Measurements from ENCODE around the gene CMSS1. TPM values are rescaled to one million over a fixed set of nuclear protein-coding genes. Genes with fewer than 3 reads are reported as not detected.

Gene CMSS1
- total RNA-seq, 1 experiment from 2014 or later: 93.8 TPM

- no peaks in the 10 kb centered on the region for H3K4me1 ChIP-seq
- no peaks in the 10 kb centered on the region for H3K9me3 ChIP-seq (replicated peaks)
- no peak overlapping the region for H3K27ac ChIP-seq
- no peaks in the 10 kb centered on the region for H3K27me3 ChIP-seq
- no peaks in the 10 kb centered on the region for H3K36me3 ChIP-seq
- no peak for DNase-seq
- H3K4me3 ChIP-seq: no peak overlapping the region
Measured at GRCh38 chr3:99961756-99962515, 144.3 kb downstream of the CMSS1 start.

- H3K27ac ChIP-seq: no peak overlapping the region
Measured at GRCh38 chr3:99962703-99963102, 145.0 kb downstream of the CMSS1 start.

GRCh38 chr3:99965077-99965476, 147.4 kb downstream of the CMSS1 start:
- no peaks in the 10 kb centered on the region for H3K36me3 ChIP-seq
- H3K27ac ChIP-seq: no peak overlapping the region
- DNase-seq: no peak
- no peaks in the 10 kb centered on the region for H3K27me3 ChIP-seq
- no peaks in the 10 kb centered on the region for H3K4me1 ChIP-seq
- no peak overlapping the region for H3K4me3 ChIP-seq
- no peaks in the 10 kb centered on the region for H3K9me3 ChIP-seq (replicated peaks)

More at GRCh38 chr3:99962703-99963102, 145.0 kb downstream of the CMSS1 start:
- Histone ChIP-seq H3K4me1 (no peaks in the 10 kb centered on the region), H3K4me3 (no peak overlapping the region), H3K27me3 (no peaks in the 10 kb centered on the region), H3K36me3 (no peaks in the 10 kb centered on the region), H3K9me3 (replicated peaks) (no peaks in the 10 kb centered on the region)
- DNase-seq: no peak

GRCh38 chr3:99965681-99966408, 148.2 kb downstream of the CMSS1 start:
- H3K4me1 ChIP-seq: no peaks in the 10 kb centered on the region
- no peak for DNase-seq
- no peaks in the 10 kb centered on the region for H3K9me3 ChIP-seq (replicated peaks)
- H3K27me3 ChIP-seq: no peaks in the 10 kb centered on the region
- H3K36me3 ChIP-seq: no peaks in the 10 kb centered on the region
- no peak overlapping the region for H3K4me3 ChIP-seq
- H3K27ac ChIP-seq: no peak overlapping the region

GRCh38 chr3:99966662-99967416, 149.2 kb downstream of the CMSS1 start:
- H3K27ac ChIP-seq: no peak overlapping the region
- DNase-seq: no peak
- H3K27me3 ChIP-seq: no peaks in the 10 kb centered on the region
- no peaks in the 10 kb centered on the region for H3K36me3 ChIP-seq
- H3K4me3 ChIP-seq: no peak overlapping the region
- H3K4me1 ChIP-seq: peaks cover 2% of the 10 kb centered on the region; the same call in 1 of the 2 replicates
- H3K9me3 ChIP-seq (replicated peaks): no peaks in the 10 kb centered on the region

GRCh38 chr3:99967796-99968195, 150.1 kb downstream of the CMSS1 start:
- Histone ChIP-seq H3K27ac (no peak overlapping the region), H3K9me3 (replicated peaks) (no peaks in the 10 kb centered on the region)
- no peak for DNase-seq

GRCh38 chr3:99969136-99969535, 151.5 kb downstream of the CMSS1 start:
- Histone ChIP-seq H3K36me3 (no peaks in the 10 kb centered on the region), H3K27ac (no peak overlapping the region), H3K4me3 (no peak overlapping the region), H3K4me1 (peaks cover 15% of the 10 kb centered on the region), H3K27me3 (no peaks in the 10 kb centered on the region), H3K9me3 (replicated peaks) (no peaks in the 10 kb centered on the region)
- no peak for DNase-seq

More at GRCh38 chr3:99967796-99968195, 150.1 kb downstream of the CMSS1 start:
- peaks cover 11% of the 10 kb centered on the region for H3K4me1 ChIP-seq
- H3K27me3 ChIP-seq: no peaks in the 10 kb centered on the region
- H3K36me3 ChIP-seq: no peaks in the 10 kb centered on the region
- H3K4me3 ChIP-seq: no peak overlapping the region

- Histone ChIP-seq H3K4me1 (peaks cover 15% of the 10 kb centered on the region), H3K9me3 (replicated peaks) (no peaks in the 10 kb centered on the region), H3K36me3 (no peaks in the 10 kb centered on the region), H3K27me3 (no peaks in the 10 kb centered on the region), H3K27ac (no peak overlapping the region), H3K4me3 (no peak overlapping the region)
- DNase-seq: no peak
Measured at GRCh38 chr3:99970198-99970597, 152.5 kb downstream of the CMSS1 start.

- peaks cover 15% of the 10 kb centered on the region for H3K4me1 ChIP-seq
- H3K36me3 ChIP-seq: no peaks in the 10 kb centered on the region
- H3K27me3 ChIP-seq: no peaks in the 10 kb centered on the region
- H3K4me3 ChIP-seq: no peak overlapping the region
- no peaks in the 10 kb centered on the region for H3K9me3 ChIP-seq (replicated peaks)
- DNase-seq: no peak
- H3K27ac ChIP-seq: peak overlapping the region; percentile 51
Measured at GRCh38 chr3:99971761-99972160, 154.1 kb downstream of the CMSS1 start.

GRCh38 chr3:99972380-99973104, 154.9 kb downstream of the CMSS1 start:
- DNase-seq: peak; percentile 71 to 83
- no peaks in the 10 kb centered on the region for H3K27me3 ChIP-seq
- peak overlapping the region; percentile 51 for H3K27ac ChIP-seq
- no peaks in the 10 kb centered on the region for H3K36me3 ChIP-seq
- H3K9me3 ChIP-seq (replicated peaks): no peaks in the 10 kb centered on the region
- peak overlapping the region; percentile 20 for H3K4me3 ChIP-seq
- H3K4me1 ChIP-seq: peaks cover 15% of the 10 kb centered on the region

GRCh38 chr3:99974989-99975388, 157.3 kb downstream of the CMSS1 start:
- DNase-seq: no peak
- Histone ChIP-seq H3K4me1 (peaks cover 15% of the 10 kb centered on the region), H3K27me3 (no peaks in the 10 kb centered on the region), H3K4me3 (no peak overlapping the region), H3K27ac (no peak overlapping the region), H3K9me3 (replicated peaks) (no peaks in the 10 kb centered on the region; the same call in 1 of the 2 replicates), H3K36me3 (no peaks in the 10 kb centered on the region)

- Histone ChIP-seq H3K27ac (no peak overlapping the region), H3K27me3 (no peaks in the 10 kb centered on the region), H3K4me1 (peaks cover 15% of the 10 kb centered on the region), H3K4me3 (no peak overlapping the region), H3K9me3 (replicated peaks) (no peaks in the 10 kb centered on the region; the same call in 1 of the 2 replicates), H3K36me3 (no peaks in the 10 kb centered on the region)
- no peak for DNase-seq
Measured at GRCh38 chr3:99976584-99976983, 158.9 kb downstream of the CMSS1 start.

- no peaks in the 10 kb centered on the region for H3K36me3 ChIP-seq
- H3K27ac ChIP-seq: no peak overlapping the region
- no peak for DNase-seq
- no peaks in the 10 kb centered on the region for H3K27me3 ChIP-seq
- H3K9me3 ChIP-seq (replicated peaks): no peaks in the 10 kb centered on the region; the same call in 1 of the 2 replicates
- H3K4me1 ChIP-seq: no peaks in the 10 kb centered on the region
- no peak overlapping the region for H3K4me3 ChIP-seq
Measured at GRCh38 chr3:99978221-99978620, 160.6 kb downstream of the CMSS1 start.

GRCh38 chr3:99980606-99981005, 162.9 kb downstream of the CMSS1 start:
- H3K4me3 ChIP-seq: no peak overlapping the region
- H3K27me3 ChIP-seq: no peaks in the 10 kb centered on the region
- H3K9me3 ChIP-seq (replicated peaks): no peaks in the 10 kb centered on the region; the same call in 1 of the 2 replicates
- no peak for DNase-seq
- no peak overlapping the region for H3K27ac ChIP-seq
- H3K36me3 ChIP-seq: no peaks in the 10 kb centered on the region
- no peaks in the 10 kb centered on the region for H3K4me1 ChIP-seq
